GM12878 (cell line): ENCODE measurements around the gene ZNF700. TPM values are rescaled to one million over a fixed set of nuclear protein-coding genes. Genes with fewer than 3 reads are reported as not detected.

ENCODE experiments used
- ATAC-seq: fragments of 200-7000 bp; cut with Tn5 transposase; 3 replicates; pipeline ENCODE4 v1.9.1; 2020; ENCODE audit warnings: mild to moderate bottlenecking, moderate library complexity
- BruUV-seq: library from RNA; stranded (reverse); fragments of 400-500 nt; replicated peaks from 2 replicates; lab custom pipeline; 2021; lab: Mats Ljungman, UMichigan
- CTCF ChIA-PET: fragments of 300-600 bp; sonication (Branson Sonifier 250); formaldehyde crosslinking; extraction: SDS; loops from one replicate; lab custom pipeline; 2021; ENCODE audit warnings: inconsistent platforms; lab: Yijun Ruan, JAX
- POLR2A ChIA-PET: fragments of 350-600 bp; formaldehyde crosslinking; extraction: SDS; loops from one replicate; lab custom pipeline; 2021; ENCODE audit warnings: inconsistent platforms; lab: Charles Lee
- RAD21 ChIA-PET: fragments of 300-600 bp; sonication (Branson Sonifier 250); formaldehyde crosslinking; loops from one replicate; lab custom pipeline; 2023; ENCODE audit warnings: antibody characterized with exemption; ENCODE audit not compliant: unreplicated experiment; lab: Charles Lee
- SMC1A ChIA-PET: fragments of 300-600 bp; sonication (Branson Sonifier 250); formaldehyde crosslinking; loops from one replicate; lab custom pipeline; 2023; ENCODE audit not compliant: unreplicated experiment, uncharacterized antibody; lab: Charles Lee
- DNase-seq: peaks from one replicate; pipeline ENCODE4 v3.0.0-alpha.2; 2011; ENCODE audit warnings: low read depth, low spot score
- FAIRE-seq: peaks from 3 replicates; lab custom pipeline; 2011; peaks lifted over from hg19 to GRCh38; lab: Jason Lieb, UNC
- H2AFZ ChIP-seq: 2 replicates; pipeline ENCODE4 v1.6.0; 2011; ENCODE audit warnings: low read depth, low read length, control low read depth; ENCODE audit not compliant: control insufficient read depth
- H3K27ac ChIP-seq: 2 replicates; pipeline ENCODE4 v1.5.1; 2011; ENCODE audit warnings: control low read depth; ENCODE audit not compliant: control insufficient read depth, insufficient read depth
- H3K27me3 ChIP-seq, 2 experiments: replicated peaks in 1 of 2; 2 replicates each; pipeline versions ENCODE4 v1.6.0 to v1.6.1; 2011; ENCODE audit warnings: low read length in 1 of 2; ENCODE audit not compliant: control insufficient read depth in 2 of 2, insufficient read depth in 2 of 2
- H3K36me3 ChIP-seq, 2 experiments: 2 replicates each; pipeline ENCODE4 v1.5.1; 2011; ENCODE audit warnings: low read length in 1 of 2; ENCODE audit not compliant: control insufficient read depth in 2 of 2, insufficient read depth in 2 of 2
- H3K4me1 ChIP-seq: 2 replicates; pipeline ENCODE4 v1.6.1; 2011; ENCODE audit warnings: mild to moderate bottlenecking, low read length, moderate library complexity, mixed read lengths; ENCODE audit not compliant: control insufficient read depth, insufficient read depth
- H3K4me2 ChIP-seq: 2 replicates; pipeline ENCODE4 v1.6.0; 2011; ENCODE audit warnings: control low read depth; ENCODE audit not compliant: control insufficient read depth, insufficient read depth
- H3K4me3 ChIP-seq: fragments of 200-600 bp; sonication (generic); 2 replicates; pipeline ENCODE4 v1.5.1; 2016
- H3K79me2 ChIP-seq: 2 replicates; pipeline ENCODE4 v1.6.0; 2011; ENCODE audit warnings: low read length; ENCODE audit not compliant: control insufficient read depth, insufficient read depth
- H3K9ac ChIP-seq: 2 replicates; pipeline ENCODE4 v1.8.0; 2011; ENCODE audit warnings: low read length, control low read depth, mixed read lengths; ENCODE audit not compliant: control insufficient read depth, insufficient read depth
- H3K9me3 ChIP-seq: replicated peaks from 3 replicates; pipeline ENCODE4 v1.5.1; 2011; ENCODE audit warnings: mild to moderate bottlenecking, low read length; ENCODE audit not compliant: control insufficient read depth, insufficient read depth
- H4K20me1 ChIP-seq: 2 replicates; pipeline ENCODE4 v1.6.0; 2011; ENCODE audit not compliant: control insufficient read depth, insufficient read depth
- BRCA1 ChIP-seq: IDR thresholded peaks from 2 replicates; pipeline ENCODE4 v1.6.1; 2011; ENCODE audit warnings: low read depth, low read length, improper control_type of control experiment
- CBX5 ChIP-seq: sonication (generic); IDR thresholded peaks from 2 replicates; pipeline ENCODE4 v1.6.1; 2016; ENCODE audit warnings: low read depth, moderate library complexity, mild to moderate bottlenecking, inconsistent platforms
- CHD2 ChIP-seq: IDR thresholded peaks from 2 replicates; pipeline ENCODE4 v1.6.1; 2011; ENCODE audit warnings: low read depth, low read length, improper control_type of control experiment, borderline replicate concordance
- FOS ChIP-seq: IDR thresholded peaks from 3 replicates; pipeline ENCODE4 v1.6.1; 2011; ENCODE audit warnings: borderline replicate concordance; ENCODE audit not compliant: insufficient read length; ENCODE audit errors: extremely low read depth
- HDAC2 ChIP-seq: fragments of 200-600 bp; sonication (generic); IDR thresholded peaks from 2 replicates; pipeline ENCODE4 v1.6.1; 2017
- HDAC6 ChIP-seq: fragments of 200-600 bp; sonication (generic); IDR thresholded peaks from one replicate; pipeline ENCODE4 v1.8.0; 2017; ENCODE audit warnings: antibody characterized with exemption; ENCODE audit not compliant: unreplicated experiment
- KDM1A ChIP-seq: fragments of 200-600 bp; sonication (generic); IDR thresholded peaks from 2 replicates; pipeline ENCODE4 v1.6.1; 2016; ENCODE audit warnings: borderline replicate concordance
- NFXL1 ChIP-seq: fragments of 450-650 bp; IDR thresholded peaks from 2 replicates; pipeline ENCODE4 v1.6.1; 2017; ENCODE audit warnings: antibody characterized with exemption, mild to moderate bottlenecking, borderline replicate concordance
- SMC3 ChIP-seq: IDR thresholded peaks from 2 replicates; pipeline ENCODE4 v1.6.1; 2011; ENCODE audit warnings: low read length, improper control_type of control experiment, borderline replicate concordance
- SREBF1 ChIP-seq: IDR thresholded peaks from 2 replicates; pipeline ENCODE4 v1.6.1; 2012; ENCODE audit warnings: mild to moderate bottlenecking, low read length
- ZBED1 ChIP-seq: IDR thresholded peaks from 2 replicates; pipeline ENCODE4 v1.6.1; 2016; ENCODE audit warnings: borderline replicate concordance
- WGBS: methylation state at CpG from one replicate; pipeline ENCODE4 v1.1.6; 2016; ENCODE audit warnings: low lambda C conversion rate; ENCODE audit not compliant: insufficient replicate concordance, insufficient coverage; ENCODE audit errors: missing lambda C conversion rate; 5-methylcytosine and 5-hydroxymethylcytosine counted together
- in situ Hi-C: fragments of 300-500 bp; cut with MboI; formaldehyde crosslinking; loops from 9 replicates; pipeline ENCODE4 v1.14.3; 2018; ENCODE audit warnings: mixed read lengths
- intact Hi-C: fragments of 100-400 bp; cut with micrococcal nuclease; formaldehyde crosslinking; loops from one replicate; pipeline ENCODE4 v1.14.2; 2022; ENCODE audit not compliant: unreplicated experiment
- polyA plus RNA-seq, 11 experiments: library from polyadenylated mRNA; depleted of rRNA in 4 of 11; unstranded in 6 of 11; stranded (reverse) in 5 of 11; fragments of >200 nt; fragmentation: Nextera tagmentation in 4 of 11; fragmentation: Illumina TruSeq in 1 of 11; extraction: Ambion mirVana in 4 of 11; extraction: Trizol in 1 of 11; gene quantifications; 1 replicate in 1 of 11; 2 replicates in 10 of 11; pipeline versions ENCODE4 v1.2.1 to v1.2.3, GENCODE V29; 2011 to 2016; ENCODE audit warnings: inconsistent platforms in 2 of 11, missing spikeins in 2 of 11, low read depth in 1 of 11
- total RNA-seq, 4 experiments: library from RNA; depleted of rRNA in 3 of 4; stranded (reverse); fragments of >200 nt in 3 of 4; fragmentation: Illumina TruSeq in 1 of 4; extraction: Trizol in 1 of 4; gene quantifications; 2 replicates each; pipeline versions ENCODE4 v1.2.1 to v1.2.3, GENCODE V29; 2013 to 2021
- TF ChIP-seq, protein P1 (sequence below): fragments of 450-650 bp; IDR thresholded peaks from 2 replicates; pipeline ENCODE4 v1.6.1; 2018; ENCODE audit warnings: mild to moderate bottlenecking, low read depth, moderate library complexity; ENCODE audit not compliant: partially characterized antibody
- TF ChIP-seq, protein P2 (sequence below): IDR thresholded peaks from 2 replicates; pipeline ENCODE4 v1.6.1; 2011; ENCODE audit warnings: low read depth, low read length, improper control_type of control experiment, borderline replicate concordance
- TF ChIP-seq, protein P3 (sequence below), 3 experiments: IDR thresholded peaks in 2 of 3; conservative IDR thresholded peaks in 1 of 3; 2 replicates each; pipeline ENCODE4 v1.5.1; 2011; ENCODE audit warnings: low read depth in 3 of 3, low read length in 3 of 3, mild to moderate bottlenecking in 3 of 3, control low read depth in 2 of 3, moderate library complexity in 2 of 3, inconsistent platforms in 1 of 3, mixed read lengths in 1 of 3; ENCODE audit not compliant: control insufficient read depth in 2 of 3, insufficient read depth in 1 of 3; ENCODE audit errors: extremely low read depth in 1 of 3
- TF ChIP-seq, protein P4 (sequence below): IDR thresholded peaks from 2 replicates; pipeline ENCODE4 v1.6.1; 2012; ENCODE audit warnings: low read length, inconsistent platforms

Gene ZNF700
- total and polyA plus RNA-seq, 10 of the 15 experiments (the other 5 are each of a cell fraction or from before 2014, with no cell fraction given), result 6.7 to 16.0 (median 11.1) TPM

DNA sequence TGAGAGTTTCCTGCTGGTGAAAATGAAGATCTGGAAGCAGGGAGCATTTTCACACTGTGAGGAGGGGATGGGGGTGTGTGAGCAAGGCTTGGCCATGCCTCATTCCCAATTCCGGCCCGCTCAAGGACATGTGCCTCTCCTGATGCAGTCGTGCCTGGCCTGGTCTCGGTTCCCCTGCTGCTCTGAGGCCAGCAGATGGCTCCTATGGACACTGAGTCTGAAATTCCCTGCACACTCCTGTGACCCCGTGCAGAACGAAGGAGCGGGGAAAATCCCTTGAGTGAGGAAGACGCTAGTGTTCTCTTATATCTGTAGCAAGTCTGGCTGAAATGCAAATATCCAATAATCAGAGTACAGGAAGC, 39.6 kb downstream of the ZNF700 start:
- Histone ChIP-seq H3K4me2 (peak overlapping the region; percentile 94), H4K20me1 (no peaks in the 10 kb centered on the region), H3K9me3 (no peaks in the 10 kb centered on the region), H2AFZ (peak overlapping the region; percentile 97), H3K4me1 (peaks cover 7% of the 10 kb centered on the region), H3K79me2 (no peaks in the 10 kb centered on the region), H3K27ac (peak overlapping the region; percentile 94), H3K4me3 (peak overlapping the region; percentile 70; the same call in 1 of the 2 replicates), H3K27me3 (no peaks in the 10 kb centered on the region), H3K36me3 (no peaks in the 10 kb centered on the region), H3K9ac (peak overlapping the region; percentile 90; the same call in 1 of the 2 replicates)
- ChIA-PET CTCF (interaction anchor here (0.7 to 5.7 kb wide), 25 partner anchors 10 to 436 kb away, joined by 3 to 83 read pairs (median 5); partner anchors contain the start of genes ZNF20, ZNF433, ZNF491 and ZNF700), SMC1A (interaction anchor here (0.6 to 4.7 kb wide), 10 partner anchors 24 to 176 kb away, joined by 3 to 54 read pairs (median 4); partner anchors contain the start of genes ZNF20, ZNF700 and ZNF878), POLR2A (interaction anchor here (0.7 to 3.1 kb wide), 6 partner anchors 21 to 95 kb away, joined by 3 to 18 read pairs (median 3); partner anchors contain the start of gene ZNF700), RAD21 (interaction anchor here (0.6 to 3.5 kb wide), 18 partner anchors 20 to 176 kb away, joined by 3 to 36 read pairs (median 4); partner anchors contain the start of genes ZNF20, ZNF491, ZNF700 and ZNF878)
- TSS peak; percentile 60 for BruUV-seq
- under 1% methylated on average over 8 of the region's 8 CpGs for WGBS
- DNase-seq (no peak), FAIRE-seq (no peak), ATAC-seq (peak; percentile 49; the same call in 2 of the 3 replicates)
- intact Hi-C loops, result loop anchor here (1.0 kb wide), 2 partner anchors 24 to 177 kb away; no protein-coding TSS in a partner anchor
- in situ Hi-C loops, result loop anchor here (5.0 kb wide), 1 partner anchor 178 kb away; the partner anchor contains the start of gene ZNF20
- TF ChIP-seq BRCA1, result no peak
- TF ChIP-seq ZBED1, result no peak
- no peak for TF ChIP-seq HDAC2
- TF ChIP-seq CBX5, result no peak
- TF ChIP-seq, protein P1, sequence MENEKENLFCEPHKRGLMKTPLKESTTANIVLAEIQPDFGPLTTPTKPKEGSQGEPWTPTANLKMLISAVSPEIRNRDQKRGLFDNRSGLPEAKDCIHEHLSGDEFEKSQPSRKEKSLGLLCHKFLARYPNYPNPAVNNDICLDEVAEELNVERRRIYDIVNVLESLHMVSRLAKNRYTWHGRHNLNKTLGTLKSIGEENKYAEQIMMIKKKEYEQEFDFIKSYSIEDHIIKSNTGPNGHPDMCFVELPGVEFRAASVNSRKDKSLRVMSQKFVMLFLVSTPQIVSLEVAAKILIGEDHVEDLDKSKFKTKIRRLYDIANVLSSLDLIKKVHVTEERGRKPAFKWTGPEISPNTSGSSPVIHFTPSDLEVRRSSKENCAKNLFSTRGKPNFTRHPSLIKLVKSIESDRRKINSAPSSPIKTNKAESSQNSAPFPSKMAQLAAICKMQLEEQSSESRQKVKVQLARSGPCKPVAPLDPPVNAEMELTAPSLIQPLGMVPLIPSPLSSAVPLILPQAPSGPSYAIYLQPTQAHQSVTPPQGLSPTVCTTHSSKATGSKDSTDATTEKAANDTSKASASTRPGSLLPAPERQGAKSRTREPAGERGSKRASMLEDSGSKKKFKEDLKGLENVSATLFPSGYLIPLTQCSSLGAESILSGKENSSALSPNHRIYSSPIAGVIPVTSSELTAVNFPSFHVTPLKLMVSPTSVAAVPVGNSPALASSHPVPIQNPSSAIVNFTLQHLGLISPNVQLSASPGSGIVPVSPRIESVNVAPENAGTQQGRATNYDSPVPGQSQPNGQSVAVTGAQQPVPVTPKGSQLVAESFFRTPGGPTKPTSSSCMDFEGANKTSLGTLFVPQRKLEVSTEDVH, result no peak
- no peak for TF ChIP-seq CHD2
- TF ChIP-seq SMC3, result peak; percentile 23; the same call in 1 of the 2 replicates
- no peak for TF ChIP-seq SREBF1
- no peak for TF ChIP-seq FOS
- no peak for TF ChIP-seq NFXL1
- TF ChIP-seq KDM1A, result no peak
- TF ChIP-seq HDAC6, result no peak
- TF ChIP-seq, protein P2, sequence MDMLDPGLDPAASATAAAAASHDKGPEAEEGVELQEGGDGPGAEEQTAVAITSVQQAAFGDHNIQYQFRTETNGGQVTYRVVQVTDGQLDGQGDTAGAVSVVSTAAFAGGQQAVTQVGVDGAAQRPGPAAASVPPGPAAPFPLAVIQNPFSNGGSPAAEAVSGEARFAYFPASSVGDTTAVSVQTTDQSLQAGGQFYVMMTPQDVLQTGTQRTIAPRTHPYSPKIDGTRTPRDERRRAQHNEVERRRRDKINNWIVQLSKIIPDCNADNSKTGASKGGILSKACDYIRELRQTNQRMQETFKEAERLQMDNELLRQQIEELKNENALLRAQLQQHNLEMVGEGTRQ, result no peak
- TF ChIP-seq, protein P3, sequence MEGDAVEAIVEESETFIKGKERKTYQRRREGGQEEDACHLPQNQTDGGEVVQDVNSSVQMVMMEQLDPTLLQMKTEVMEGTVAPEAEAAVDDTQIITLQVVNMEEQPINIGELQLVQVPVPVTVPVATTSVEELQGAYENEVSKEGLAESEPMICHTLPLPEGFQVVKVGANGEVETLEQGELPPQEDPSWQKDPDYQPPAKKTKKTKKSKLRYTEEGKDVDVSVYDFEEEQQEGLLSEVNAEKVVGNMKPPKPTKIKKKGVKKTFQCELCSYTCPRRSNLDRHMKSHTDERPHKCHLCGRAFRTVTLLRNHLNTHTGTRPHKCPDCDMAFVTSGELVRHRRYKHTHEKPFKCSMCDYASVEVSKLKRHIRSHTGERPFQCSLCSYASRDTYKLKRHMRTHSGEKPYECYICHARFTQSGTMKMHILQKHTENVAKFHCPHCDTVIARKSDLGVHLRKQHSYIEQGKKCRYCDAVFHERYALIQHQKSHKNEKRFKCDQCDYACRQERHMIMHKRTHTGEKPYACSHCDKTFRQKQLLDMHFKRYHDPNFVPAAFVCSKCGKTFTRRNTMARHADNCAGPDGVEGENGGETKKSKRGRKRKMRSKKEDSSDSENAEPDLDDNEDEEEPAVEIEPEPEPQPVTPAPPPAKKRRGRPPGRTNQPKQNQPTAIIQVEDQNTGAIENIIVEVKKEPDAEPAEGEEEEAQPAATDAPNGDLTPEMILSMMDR (IDR thresholded peaks at IDR 0.05 in 2 of 3, conservative IDR thresholded peaks at IDR 0.05 in 1 of 3; ENCODE audit: control insufficient read depth in 2 of 3, extremely low read depth in 1 of 3, insufficient read depth in 1 of 3, low read depth in 3 of 3, low read length in 3 of 3), result peak; percentile 25 to 43 (median 35); a peak in 4 of 6 replicates
- TF ChIP-seq, protein P4, sequence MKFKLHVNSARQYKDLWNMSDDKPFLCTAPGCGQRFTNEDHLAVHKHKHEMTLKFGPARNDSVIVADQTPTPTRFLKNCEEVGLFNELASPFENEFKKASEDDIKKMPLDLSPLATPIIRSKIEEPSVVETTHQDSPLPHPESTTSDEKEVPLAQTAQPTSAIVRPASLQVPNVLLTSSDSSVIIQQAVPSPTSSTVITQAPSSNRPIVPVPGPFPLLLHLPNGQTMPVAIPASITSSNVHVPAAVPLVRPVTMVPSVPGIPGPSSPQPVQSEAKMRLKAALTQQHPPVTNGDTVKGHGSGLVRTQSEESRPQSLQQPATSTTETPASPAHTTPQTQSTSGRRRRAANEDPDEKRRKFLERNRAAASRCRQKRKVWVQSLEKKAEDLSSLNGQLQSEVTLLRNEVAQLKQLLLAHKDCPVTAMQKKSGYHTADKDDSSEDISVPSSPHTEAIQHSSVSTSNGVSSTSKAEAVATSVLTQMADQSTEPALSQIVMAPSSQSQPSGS, result no peak
